HEK293 (cell line): ENCODE data around the gene TBX5.

ENCODE experiments used
- CTCF ChIA-PET: fragments of 350-600 bp; formaldehyde crosslinking; extraction: SDS; loops from one replicate; lab custom pipeline; 2021; ENCODE audit warnings: antibody characterized with exemption; lab: Yijun Ruan, JAX
- POLR2A ChIA-PET: fragments of 300-600 bp; formaldehyde crosslinking; extraction: SDS; loops from one replicate; lab custom pipeline; 2020; ENCODE audit warnings: antibody characterized with exemption, inconsistent platforms; lab: Yijun Ruan, JAX
- H3K27ac ChIP-seq: fragments of 200-500 bp; sonication (Bioruptor generic); 2 replicates; pipeline ENCODE4 v1.5.1; 2014; ENCODE audit warnings: low read depth, low read length, control low read depth, inconsistent platforms; ENCODE audit errors: extremely low read depth
- H3K36me3 ChIP-seq, 2 experiments: fragments of 200-500 bp in 1 of 2; sonication (Bioruptor generic) in 1 of 2; 1 replicate in 1 of 2; 2 replicates in 1 of 2; pipeline ENCODE4 v1.5.1; 2014 to 2017; ENCODE audit warnings: inconsistent platforms in 2 of 2, low read length in 2 of 2; ENCODE audit not compliant: control insufficient read depth in 2 of 2, insufficient read depth in 1 of 2
- H3K4me1 ChIP-seq: fragments of 200-500 bp; sonication (Bioruptor generic); 2 replicates; pipeline ENCODE4 v1.5.1; 2014; ENCODE audit warnings: mild to moderate bottlenecking, low read length, inconsistent platforms; ENCODE audit not compliant: control insufficient read depth, insufficient read depth
- H3K4me3 ChIP-seq: 2 replicates; pipeline ENCODE4 v1.5.1; 2011; ENCODE audit warnings: low read depth, mild to moderate bottlenecking, control low read depth, low read length, moderate library complexity
- H3K9me3 ChIP-seq: fragments of 200-500 bp; sonication (Bioruptor generic); 2 replicates; pipeline ENCODE4 v1.5.1; 2014; ENCODE audit warnings: low read depth, low read length, inconsistent platforms; ENCODE audit not compliant: control insufficient read depth, insufficient read depth
- HOXA7 ChIP-seq: sonication (generic); formaldehyde crosslinking; IDR thresholded peaks from 2 replicates; pipeline ENCODE4 v1.8.1; 2022; ENCODE audit warnings: missing genetic modification reagents, borderline replicate concordance
- ZNF140 ChIP-seq: fragments of 450-650 bp; formaldehyde crosslinking; IDR thresholded peaks from 2 replicates; pipeline ENCODE4 v1.5.1; 2016; ENCODE audit warnings: missing biosample characterization, missing genetic modification characterization
- ZNF174 ChIP-seq: fragments of 450-650 bp; formaldehyde crosslinking; IDR thresholded peaks from 2 replicates; pipeline ENCODE4 v1.5.0; 2017; ENCODE audit warnings: missing biosample characterization, mild to moderate bottlenecking, missing genetic modification characterization
- ZNF19 ChIP-seq: fragments of 450-650 bp; formaldehyde crosslinking; IDR thresholded peaks from 2 replicates; pipeline ENCODE4; 2016; ENCODE audit warnings: missing biosample characterization, missing genetic modification characterization, low read depth
- ZNF24 ChIP-seq: fragments of 450-650 bp; formaldehyde crosslinking; IDR thresholded peaks from 2 replicates; pipeline ENCODE4 v1.5.1; 2016; ENCODE audit warnings: missing biosample characterization, missing genetic modification characterization
- ZNF37A ChIP-seq: fragments of 450-650 bp; IDR thresholded peaks from 2 replicates; pipeline ENCODE4 v1.5.1; 2018; ENCODE audit warnings: missing biosample characterization, missing genetic modification characterization
- ZNF473 ChIP-seq: fragments of 450-650 bp; formaldehyde crosslinking; IDR thresholded peaks from 2 replicates; pipeline ENCODE4 v1.5.1; 2017; ENCODE audit warnings: missing biosample characterization, missing genetic modification characterization
- ZNF518A ChIP-seq: fragments of 450-650 bp; formaldehyde crosslinking; conservative IDR thresholded peaks from 2 replicates; pipeline ENCODE4 v1.5.1; 2016; ENCODE audit warnings: low read depth, missing biosample characterization, missing genetic modification characterization
- ZNF558 ChIP-seq: fragments of 450-650 bp; formaldehyde crosslinking; IDR thresholded peaks from 2 replicates; pipeline ENCODE4 v1.5.1; 2016; ENCODE audit warnings: missing biosample characterization, missing genetic modification characterization
- ZNF621 ChIP-seq: fragments of 450-650 bp; formaldehyde crosslinking; IDR thresholded peaks from 2 replicates; pipeline ENCODE4 v1.5.1; 2017; ENCODE audit warnings: missing biosample characterization, missing genetic modification characterization
- ZNF624 ChIP-seq: fragments of 450-650 bp; formaldehyde crosslinking; IDR thresholded peaks from 2 replicates; pipeline ENCODE4 v1.5.1; 2017; ENCODE audit warnings: missing biosample characterization, missing genetic modification characterization
- ZNF670 ChIP-seq: fragments of 450-650 bp; formaldehyde crosslinking; IDR thresholded peaks from 2 replicates; pipeline ENCODE4 v1.5.1; 2016; ENCODE audit warnings: missing biosample characterization, missing genetic modification characterization, low read depth
- ZNF76 ChIP-seq: fragments of 450-650 bp; formaldehyde crosslinking; IDR thresholded peaks from 2 replicates; pipeline ENCODE4; 2016; ENCODE audit warnings: low read depth, missing biosample characterization, missing genetic modification characterization, borderline replicate concordance
- TF ChIP-seq, protein P1 (sequence below): fragments of 450-650 bp; formaldehyde crosslinking; IDR thresholded peaks from 2 replicates; pipeline ENCODE4 v1.5.1; 2016; ENCODE audit warnings: missing biosample characterization, missing genetic modification characterization
- TF ChIP-seq, protein P2 (sequence below): fragments of 450-650 bp; formaldehyde crosslinking; IDR thresholded peaks from 2 replicates; pipeline ENCODE4 v1.5.1; 2016; ENCODE audit warnings: missing biosample characterization, missing genetic modification characterization
- TF ChIP-seq, protein P3 (sequence below): fragments of 450-650 bp; formaldehyde crosslinking; IDR thresholded peaks from 2 replicates; pipeline ENCODE4 v1.5.1; 2017; ENCODE audit warnings: missing biosample characterization, missing genetic modification characterization

The TBX5 gene

GRCh38 chr12:114328292-114328691 is 77.7 kb downstream of the TBX5 start (continued):
- no peak for TF ChIP-seq HOXA7 (CRISPR knock-in tag)
- no peak for TF ChIP-seq ZNF624 (tag by site-specific recombination)

GRCh38 chr12:114327765-114328164 is 78.2 kb downstream of the TBX5 start:
- H3K36me3 ChIP-seq, result no peaks in the 10 kb centered on the region
- POLR2A ChIA-PET, result no interaction called here
- no peaks in the 10 kb centered on the region for H3K9me3 ChIP-seq
- H3K4me3 ChIP-seq, result no peak overlapping the region
- TF ChIP-seq ZNF621 (tag by site-specific recombination) (no peak), ZNF670 (no peak), ZNF140 (tag by site-specific recombination) (no peak), ZNF37A (tag by site-specific recombination) (no peak), ZNF19 (tag by site-specific recombination) (no peak), ZNF24 (no peak), ZNF76 (tag by site-specific recombination) (no peak), ZNF473 (tag by site-specific recombination) (no peak), ZNF558 (tag by site-specific recombination) (no peak)
- TF ChIP-seq, protein P1, sequence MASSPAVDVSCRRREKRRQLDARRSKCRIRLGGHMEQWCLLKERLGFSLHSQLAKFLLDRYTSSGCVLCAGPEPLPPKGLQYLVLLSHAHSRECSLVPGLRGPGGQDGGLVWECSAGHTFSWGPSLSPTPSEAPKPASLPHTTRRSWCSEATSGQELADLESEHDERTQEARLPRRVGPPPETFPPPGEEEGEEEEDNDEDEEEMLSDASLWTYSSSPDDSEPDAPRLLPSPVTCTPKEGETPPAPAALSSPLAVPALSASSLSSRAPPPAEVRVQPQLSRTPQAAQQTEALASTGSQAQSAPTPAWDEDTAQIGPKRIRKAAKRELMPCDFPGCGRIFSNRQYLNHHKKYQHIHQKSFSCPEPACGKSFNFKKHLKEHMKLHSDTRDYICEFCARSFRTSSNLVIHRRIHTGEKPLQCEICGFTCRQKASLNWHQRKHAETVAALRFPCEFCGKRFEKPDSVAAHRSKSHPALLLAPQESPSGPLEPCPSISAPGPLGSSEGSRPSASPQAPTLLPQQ, result no peak
- TF ChIP-seq, protein P2, sequence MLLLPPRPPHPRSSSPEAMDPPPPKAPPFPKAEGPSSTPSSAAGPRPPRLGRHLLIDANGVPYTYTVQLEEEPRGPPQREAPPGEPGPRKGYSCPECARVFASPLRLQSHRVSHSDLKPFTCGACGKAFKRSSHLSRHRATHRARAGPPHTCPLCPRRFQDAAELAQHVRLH, result no peak
- TF ChIP-seq, protein P3, sequence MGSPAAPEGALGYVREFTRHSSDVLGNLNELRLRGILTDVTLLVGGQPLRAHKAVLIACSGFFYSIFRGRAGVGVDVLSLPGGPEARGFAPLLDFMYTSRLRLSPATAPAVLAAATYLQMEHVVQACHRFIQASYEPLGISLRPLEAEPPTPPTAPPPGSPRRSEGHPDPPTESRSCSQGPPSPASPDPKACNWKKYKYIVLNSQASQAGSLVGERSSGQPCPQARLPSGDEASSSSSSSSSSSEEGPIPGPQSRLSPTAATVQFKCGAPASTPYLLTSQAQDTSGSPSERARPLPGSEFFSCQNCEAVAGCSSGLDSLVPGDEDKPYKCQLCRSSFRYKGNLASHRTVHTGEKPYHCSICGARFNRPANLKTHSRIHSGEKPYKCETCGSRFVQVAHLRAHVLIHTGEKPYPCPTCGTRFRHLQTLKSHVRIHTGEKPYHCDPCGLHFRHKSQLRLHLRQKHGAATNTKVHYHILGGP, result no peak
- no peaks in the 10 kb centered on the region for H3K4me1 ChIP-seq
- CTCF ChIA-PET, result interaction anchor here (1.3 kb wide), 1 partner anchor 161 kb away, joined by 3 read pairs; no protein-coding TSS in a partner anchor
- H3K27ac ChIP-seq, result no peak overlapping the region

- POLR2A ChIA-PET, result no interaction called here
- H3K36me3 ChIP-seq, result no peaks in the 10 kb centered on the region
- CTCF ChIA-PET, result interaction anchor here (1.9 kb wide), 1 partner anchor 187 kb away, joined by 4 read pairs; no protein-coding TSS in a partner anchor
- H3K27ac ChIP-seq, result no peak overlapping the region
- no peaks in the 10 kb centered on the region for H3K4me1 ChIP-seq
- H3K4me3 ChIP-seq, result no peak overlapping the region
- no peak for TF ChIP-seq ZNF174
- no peak for TF ChIP-seq ZNF518A (tag by site-specific recombination)
- H3K9me3 ChIP-seq, result no peaks in the 10 kb centered on the region
These were observed 84.4 kb downstream of the TBX5 start for GRCh38 chr12:114321524-114321923.
